Measurements from ENCODE around the gene S1PR1. TPM values are rescaled to one million over a fixed set of nuclear protein-coding genes. Genes with fewer than 3 reads are reported as not detected.
A peak's percentile ranks its signal among the peaks of the same experiment; 100 is the strongest.
"Not testable (repeated sequence)": the region's sequence is repeated elsewhere in the genome, so short reads cannot be mapped to it uniquely, and the experiment has no call there.

The S1PR1 gene
- 100 to 1,000 TPM; 129 to 131 TPM for total RNA-seq

DNA sequence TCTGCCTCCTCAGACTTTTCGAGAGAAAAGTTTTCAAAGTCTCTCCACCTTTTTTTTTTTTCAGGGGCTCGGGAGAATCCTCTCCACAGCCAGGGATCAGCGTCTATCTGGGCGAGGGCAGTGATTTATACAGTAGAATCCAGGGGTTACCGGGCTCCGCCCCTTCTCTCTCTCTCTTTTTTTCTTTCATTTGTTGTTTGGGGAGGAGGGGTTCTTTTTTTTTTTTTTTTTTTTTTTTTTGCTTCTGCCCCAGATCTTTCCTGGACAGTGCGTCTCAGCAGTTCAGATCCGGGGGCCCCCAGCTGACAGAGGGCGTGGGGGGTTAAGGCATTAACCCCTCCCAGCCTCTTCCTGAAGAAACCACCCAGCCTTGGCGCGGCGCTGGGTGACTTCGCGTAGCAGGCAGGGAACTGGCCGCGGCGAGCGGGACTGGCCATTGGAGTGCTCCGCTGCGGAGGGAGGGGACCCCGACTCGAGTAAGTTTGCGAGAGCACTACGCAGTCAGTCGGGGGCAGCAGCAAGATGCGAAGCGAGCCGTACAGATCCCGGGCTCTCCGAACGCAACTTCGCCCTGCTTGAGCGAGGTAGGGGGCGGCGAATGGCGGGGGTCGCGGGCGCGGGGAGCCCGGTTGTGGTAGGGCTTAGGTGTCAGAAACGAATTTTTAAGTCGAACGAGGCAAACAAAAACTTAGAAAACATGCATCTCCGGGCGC lies at the start of gene S1PR1:
Gene S1PR1 (plus strand): TSS at position 504 of the 713 bp plus-strand sequence. CDS start 1,966 bp downstream, outside the sequence.
- H3K27ac Mint-ChIP-seq = peak within 1 kb of the TSS; percentile 99
- H3K27me3 Mint-ChIP-seq (ENCODE audit: low read depth) = no peaks in the 10 kb centered on the region
- H3K9me3 Mint-ChIP-seq = peaks cover 7% of the 10 kb centered on the region
- peaks cover 65% of the 10 kb centered on the region for H3K36me3 Mint-ChIP-seq (ENCODE audit: low read depth)
- peak; percentile 88 for DNase-seq
- CTCF ChIA-PET = interaction anchor here (0.8 to 3.1 kb wide), 10 partner anchors 27 to 315 kb away, joined by 3 to 32 read pairs (median 4); partner anchors contain the start of gene DPH5
- intact Hi-C loops (cut with micrococcal nuclease) = loop anchor here (1.0 to 5.0 kb wide), 8 partner anchors 55 to 884 kb away; partner anchors contain the start of gene CDC14A
- H3K4me1 Mint-ChIP-seq (ENCODE audit: low read depth) = peaks cover 38% of the 10 kb centered on the region
- H3K4me3 Mint-ChIP-seq = peak within 1 kb of the TSS; percentile 99

GRCh38 chr1:101187297-101187696 lies 49.5 kb upstream of the S1PR1 start:
- H3K27me3 Mint-ChIP-seq (ENCODE audit: low read depth) = no peaks in the 10 kb centered on the region
- H3K4me3 Mint-ChIP-seq = no peak overlapping the region
- CTCF ChIA-PET = interaction anchor here (0.7 to 2.0 kb wide), 7 partner anchors 8 to 235 kb away, joined by 3 to 7 read pairs (median 4); no protein-coding TSS in a partner anchor
- H3K4me1 Mint-ChIP-seq (ENCODE audit: low read depth) = peaks cover 44% of the 10 kb centered on the region
- intact Hi-C loops (cut with micrococcal nuclease) = no loop called here
- H3K27ac Mint-ChIP-seq = peak overlapping the region; percentile 70
- DNase-seq = no peak
- peaks cover 6% of the 10 kb centered on the region for H3K9me3 Mint-ChIP-seq
- H3K36me3 Mint-ChIP-seq (ENCODE audit: low read depth) = no peaks in the 10 kb centered on the region

- no peak for DNase-seq
- peaks cover 36% of the 10 kb centered on the region for H3K4me1 Mint-ChIP-seq (ENCODE audit: low read depth)
- CTCF ChIA-PET = no interaction called here
Measured at GRCh38 chr1:101188331-101188730, 48.5 kb upstream of the S1PR1 start.

DNA sequence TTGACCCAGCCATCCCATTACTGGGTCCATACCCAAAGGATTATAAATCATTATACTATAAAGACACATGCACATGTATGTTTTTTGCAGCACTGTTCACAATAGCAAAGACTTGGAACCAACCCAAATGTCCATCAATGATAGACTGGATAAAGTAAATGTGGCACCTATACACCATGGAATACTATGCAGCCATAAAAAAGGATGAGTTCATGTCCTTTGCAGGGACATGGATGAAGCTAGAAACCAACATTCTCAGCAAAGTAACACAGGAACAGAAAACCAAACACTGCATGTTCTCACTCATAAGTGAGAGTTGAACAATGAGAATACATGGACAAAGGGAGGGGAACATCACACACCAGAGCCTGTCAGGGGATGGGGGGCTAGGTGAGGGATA lies 47.9 kb upstream of the S1PR1 start:
- H3K36me3 Mint-ChIP-seq (ENCODE audit: low read depth); DNase-seq; H3K9me3 Mint-ChIP-seq; H3K27ac Mint-ChIP-seq; H3K27me3 Mint-ChIP-seq (ENCODE audit: low read depth); intact Hi-C loops (cut with micrococcal nuclease); H3K4me3 Mint-ChIP-seq: not testable (repeated sequence)
- peaks cover 30% of the 10 kb centered on the region for H3K4me1 Mint-ChIP-seq (ENCODE audit: low read depth)
- CTCF ChIA-PET = interaction anchor here (1.1 kb wide), 1 partner anchor 99 kb away, joined by 3 read pairs; no protein-coding TSS in a partner anchor

More at GRCh38 chr1:101188331-101188730, 48.5 kb upstream of the S1PR1 start:
- H3K9me3 Mint-ChIP-seq = peaks cover 6% of the 10 kb centered on the region
- no peak overlapping the region for H3K4me3 Mint-ChIP-seq
- intact Hi-C loops (cut with micrococcal nuclease) = no loop called here
- no peaks in the 10 kb centered on the region for H3K36me3 Mint-ChIP-seq (ENCODE audit: low read depth)
- no peaks in the 10 kb centered on the region for H3K27me3 Mint-ChIP-seq (ENCODE audit: low read depth)
- H3K27ac Mint-ChIP-seq = no peak overlapping the region

DNA sequence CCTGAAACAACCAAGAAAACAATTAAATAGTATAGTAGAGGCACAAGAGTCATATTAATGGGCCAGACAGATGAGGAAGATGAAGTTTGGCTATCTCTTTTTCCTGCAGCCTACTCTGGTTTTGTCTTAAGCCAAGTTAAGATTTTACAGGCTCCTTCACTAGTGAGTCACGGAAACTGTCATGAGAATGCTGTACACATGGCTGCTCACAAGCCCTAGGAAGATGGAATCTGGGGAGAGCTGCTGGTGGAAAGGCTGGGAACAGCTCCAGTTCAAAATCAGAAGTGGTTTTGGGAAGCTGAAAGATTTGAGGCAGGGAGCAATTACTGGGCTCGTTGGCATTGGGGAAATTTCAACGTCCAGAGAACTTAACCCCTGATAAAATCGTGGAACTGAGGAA lies 46.4 kb upstream of the S1PR1 start:
- Mint-ChIP-seq H3K4me1 (ENCODE audit: low read depth) (peaks cover 24% of the 10 kb centered on the region), H3K4me3 (no peak overlapping the region), H3K9me3 (peaks cover 6% of the 10 kb centered on the region), H3K27me3 (ENCODE audit: low read depth) (no peaks in the 10 kb centered on the region), H3K36me3 (ENCODE audit: low read depth) (no peaks in the 10 kb centered on the region), H3K27ac (no peak overlapping the region)
- intact Hi-C loops (cut with micrococcal nuclease) = no loop called here
- CTCF ChIA-PET = interaction anchor here (1.1 to 1.4 kb wide), 2 partner anchors 63 to 98 kb away, joined by 3 read pairs; no protein-coding TSS in a partner anchor
- DNase-seq = no peak

GRCh38 chr1:101191049-101191448 lies 45.8 kb upstream of the S1PR1 start:
- Mint-ChIP-seq H3K9me3 (peaks cover 6% of the 10 kb centered on the region), H3K4me1 (ENCODE audit: low read depth) (peaks cover 21% of the 10 kb centered on the region), H3K27me3 (ENCODE audit: low read depth) (no peaks in the 10 kb centered on the region), H3K4me3 (no peak overlapping the region), H3K36me3 (ENCODE audit: low read depth) (no peaks in the 10 kb centered on the region), H3K27ac (no peak overlapping the region)
- intact Hi-C loops (cut with micrococcal nuclease) = no loop called here
- DNase-seq = no peak
- CTCF ChIA-PET = interaction anchor here (1.1 to 1.4 kb wide), 2 partner anchors 62 to 97 kb away, joined by 3 read pairs; no protein-coding TSS in a partner anchor

DNA sequence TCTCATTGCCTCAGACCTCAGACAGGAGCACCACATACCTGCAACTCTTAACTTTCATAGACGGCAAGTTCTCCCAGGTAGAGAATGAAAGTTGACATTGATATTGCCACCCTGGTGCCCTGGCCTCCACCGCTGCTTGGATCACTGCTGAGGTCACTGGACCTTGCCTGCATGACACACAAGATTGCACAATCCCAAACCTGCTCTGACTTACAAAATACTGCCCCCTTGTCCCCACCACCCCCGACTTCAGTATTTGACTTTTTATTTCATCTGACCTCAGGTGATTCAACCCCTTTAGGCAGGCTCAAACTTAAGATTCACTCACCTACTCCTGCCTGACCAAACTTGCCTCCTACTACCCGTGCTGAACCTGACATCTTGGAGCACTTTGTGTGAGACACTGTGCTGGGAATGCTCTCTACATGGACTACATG lies 43.1 kb upstream of the S1PR1 start:
- H3K4me3 Mint-ChIP-seq = no peak overlapping the region

GRCh38 chr1:101194746-101195145 lies 42.1 kb upstream of the S1PR1 start:
- no peaks in the 10 kb centered on the region for H3K27me3 Mint-ChIP-seq (ENCODE audit: low read depth)
- H3K36me3 Mint-ChIP-seq (ENCODE audit: low read depth) = no peaks in the 10 kb centered on the region
- intact Hi-C loops (cut with micrococcal nuclease) = no loop called here
- DNase-seq = no peak
- no peak overlapping the region for H3K4me3 Mint-ChIP-seq
- H3K4me1 Mint-ChIP-seq (ENCODE audit: low read depth) = peaks cover 23% of the 10 kb centered on the region
- CTCF ChIA-PET = interaction anchor here (0.8 to 1.3 kb wide), 2 partner anchors 11 to 82 kb away, joined by 3 read pairs; no protein-coding TSS in a partner anchor
- no peaks in the 10 kb centered on the region for H3K9me3 Mint-ChIP-seq
- H3K27ac Mint-ChIP-seq = no peak overlapping the region

More for the DNA sequence above, 43.1 kb upstream of the S1PR1 start:
- Mint-ChIP-seq H3K9me3 (peaks cover 3% of the 10 kb centered on the region), H3K27ac (no peak overlapping the region), H3K4me1 (ENCODE audit: low read depth) (peaks cover 16% of the 10 kb centered on the region), H3K36me3 (ENCODE audit: low read depth) (no peaks in the 10 kb centered on the region), H3K27me3 (ENCODE audit: low read depth) (no peaks in the 10 kb centered on the region)
- intact Hi-C loops (cut with micrococcal nuclease) = no loop called here
- CTCF ChIA-PET = interaction anchor here (0.6 to 1.0 kb wide), 3 partner anchors 12 to 56 kb away, joined by 3 to 5 read pairs (median 3); no protein-coding TSS in a partner anchor
- DNase-seq = no peak

DNA sequence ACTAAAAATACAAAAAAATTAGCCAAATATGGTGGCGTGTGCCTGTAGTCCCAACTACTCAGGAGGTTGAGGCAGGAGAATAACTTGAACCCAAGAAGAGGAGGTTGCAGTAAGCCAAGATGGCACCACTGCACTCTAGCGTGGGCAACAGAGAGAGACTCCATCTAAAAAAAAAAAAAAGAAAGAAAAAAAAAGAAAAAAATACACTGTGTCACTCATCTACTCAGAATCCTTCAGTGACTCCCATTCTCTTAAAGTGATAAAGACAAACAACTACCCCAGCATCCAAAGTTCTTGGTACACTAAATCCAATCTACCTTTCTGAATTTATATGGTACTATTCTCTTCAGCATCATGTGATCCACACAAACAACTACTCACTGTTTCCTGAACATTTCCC lies 40.2 kb upstream of the S1PR1 start:
- CTCF ChIA-PET = no interaction called here
- Mint-ChIP-seq H3K4me1 (ENCODE audit: low read depth) (peaks cover 28% of the 10 kb centered on the region), H3K9me3 (no peaks in the 10 kb centered on the region), H3K27ac (peak overlapping the region; percentile 4), H3K4me3 (no peak overlapping the region), H3K36me3 (ENCODE audit: low read depth) (no peaks in the 10 kb centered on the region), H3K27me3 (ENCODE audit: low read depth) (no peaks in the 10 kb centered on the region)
- intact Hi-C loops (cut with micrococcal nuclease) = loop anchor here (2.0 kb wide), 1 partner anchor 196 kb away; no protein-coding TSS in a partner anchor
- no peak for DNase-seq

GRCh38 chr1:101198842-101199636 lies 37.8 kb upstream of the S1PR1 start:
- Mint-ChIP-seq H3K27me3 (ENCODE audit: low read depth) (no peaks in the 10 kb centered on the region), H3K36me3 (ENCODE audit: low read depth) (no peaks in the 10 kb centered on the region), H3K4me3 (no peak overlapping the region), H3K9me3 (no peaks in the 10 kb centered on the region), H3K27ac (peak overlapping the region; percentile 79), H3K4me1 (ENCODE audit: low read depth) (peaks cover 28% of the 10 kb centered on the region)
- CTCF ChIA-PET = interaction anchor here (0.7 to 2.2 kb wide), 8 partner anchors 12 to 93 kb away, joined by 3 to 7 read pairs (median 3); no protein-coding TSS in a partner anchor
- DNase-seq = peak; percentile 82
- intact Hi-C loops (cut with micrococcal nuclease) = loop anchor here (1.0 kb wide), 6 partner anchors 20 to 244 kb away; no protein-coding TSS in a partner anchor

- CTCF ChIA-PET = interaction anchor here (1.5 to 2.2 kb wide), 5 partner anchors 13 to 89 kb away, joined by 3 to 7 read pairs (median 7); no protein-coding TSS in a partner anchor
- no peak for DNase-seq
- Mint-ChIP-seq H3K27ac (peak overlapping the region; percentile 43), H3K36me3 (ENCODE audit: low read depth) (no peaks in the 10 kb centered on the region), H3K9me3 (no peaks in the 10 kb centered on the region), H3K4me1 (ENCODE audit: low read depth) (peaks cover 28% of the 10 kb centered on the region), H3K27me3 (ENCODE audit: low read depth) (no peaks in the 10 kb centered on the region), H3K4me3 (no peak overlapping the region)
- intact Hi-C loops (cut with micrococcal nuclease) = loop anchor here (1.0 kb wide), 6 partner anchors 20 to 244 kb away; no protein-coding TSS in a partner anchor
Measured at GRCh38 chr1:101199637-101199982, 37.2 kb upstream of the S1PR1 start.

- CTCF ChIA-PET = interaction anchor here (1.5 to 1.9 kb wide), 3 partner anchors 22 to 35 kb away, joined by 3 to 7 read pairs (median 4); no protein-coding TSS in a partner anchor
- Mint-ChIP-seq H3K36me3 (ENCODE audit: low read depth) (no peaks in the 10 kb centered on the region), H3K9me3 (no peaks in the 10 kb centered on the region), H3K4me3 (no peak overlapping the region), H3K27me3 (ENCODE audit: low read depth) (no peaks in the 10 kb centered on the region), H3K27ac (peak overlapping the region; percentile 43), H3K4me1 (ENCODE audit: low read depth) (peaks cover 35% of the 10 kb centered on the region)
- no peak for DNase-seq
- intact Hi-C loops (cut with micrococcal nuclease) = no loop called here
Measured at GRCh38 chr1:101200513-101200912, 36.3 kb upstream of the S1PR1 start.

All from activated naive CD4-positive, alpha-beta T cell treated with anti-CD3 and anti-CD28 coated beads for 36 hours (primary cell).